ENCODE results near the gene XCR1.
A peak's percentile ranks its signal among the peaks of the same experiment; 100 is the strongest.

- TF ChIP-seq POLR2A (IDR thresholded peaks at IDR 0.05) = no peak
- peak in 3 of 11 experiments; percentile 12 to 36 (median 30) for TF ChIP-seq CTCF (IDR thresholded peaks at IDR 0.05 in 8 of 11, conservative IDR thresholded peaks at IDR 0.05 in 3 of 11)
These were observed 49.3 kb upstream of the XCR1 start for GRCh38 chr3:46076606-46077005.
